ENCODE measurements around the gene ZIC1.

The ZIC1 gene

DNA sequence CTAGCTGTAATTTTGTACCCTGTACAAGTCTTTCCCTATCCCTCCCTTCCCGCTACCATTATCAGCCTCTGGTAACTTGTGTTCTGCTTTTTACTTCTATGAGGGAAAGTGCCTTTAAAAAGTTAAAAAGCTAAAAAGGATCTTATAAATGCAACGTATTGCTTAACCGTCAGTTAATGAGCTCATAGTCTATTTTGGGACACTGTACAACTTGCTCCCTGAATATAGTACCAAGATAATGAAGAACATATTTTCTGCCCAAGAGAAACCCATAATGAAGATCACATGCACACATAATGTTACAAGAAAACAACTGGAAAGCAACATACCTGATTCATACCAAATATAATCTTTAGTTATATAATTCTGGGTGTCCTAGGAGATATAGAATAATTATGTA lies 22.6 kb downstream of the ZIC1 start:
- peak; percentile 59 for DNase-seq (ENCODE audit: low read depth)
- no peak for TF ChIP-seq CTCF (IDR thresholded peaks at IDR 0.05; ENCODE audit: control insufficient read depth, insufficient read depth, low read depth, low read length, missing control alignments)
- H3K4me3 ChIP-seq (ENCODE audit: control insufficient read depth, low read depth, low read length), result no peak overlapping the region

- TF ChIP-seq CTCF (IDR thresholded peaks at IDR 0.05; ENCODE audit: control insufficient read depth, insufficient read depth, low read depth, low read length, missing control alignments), result no peak
- H3K4me3 ChIP-seq (ENCODE audit: control insufficient read depth, low read depth, low read length), result no peak overlapping the region
- DNase-seq (ENCODE audit: low read depth), result no peak
These were observed 38.1 kb downstream of the ZIC1 start for GRCh38 chr3:147447224-147447623.

GRCh38 chr3:147449669-147450068 lies 40.5 kb downstream of the ZIC1 start:
- H3K4me3 ChIP-seq (ENCODE audit: control insufficient read depth, low read depth, low read length), result no peak overlapping the region
- TF ChIP-seq CTCF (IDR thresholded peaks at IDR 0.05; ENCODE audit: control insufficient read depth, insufficient read depth, low read depth, low read length, missing control alignments), result no peak
- no peak for DNase-seq (ENCODE audit: low read depth)

DNA sequence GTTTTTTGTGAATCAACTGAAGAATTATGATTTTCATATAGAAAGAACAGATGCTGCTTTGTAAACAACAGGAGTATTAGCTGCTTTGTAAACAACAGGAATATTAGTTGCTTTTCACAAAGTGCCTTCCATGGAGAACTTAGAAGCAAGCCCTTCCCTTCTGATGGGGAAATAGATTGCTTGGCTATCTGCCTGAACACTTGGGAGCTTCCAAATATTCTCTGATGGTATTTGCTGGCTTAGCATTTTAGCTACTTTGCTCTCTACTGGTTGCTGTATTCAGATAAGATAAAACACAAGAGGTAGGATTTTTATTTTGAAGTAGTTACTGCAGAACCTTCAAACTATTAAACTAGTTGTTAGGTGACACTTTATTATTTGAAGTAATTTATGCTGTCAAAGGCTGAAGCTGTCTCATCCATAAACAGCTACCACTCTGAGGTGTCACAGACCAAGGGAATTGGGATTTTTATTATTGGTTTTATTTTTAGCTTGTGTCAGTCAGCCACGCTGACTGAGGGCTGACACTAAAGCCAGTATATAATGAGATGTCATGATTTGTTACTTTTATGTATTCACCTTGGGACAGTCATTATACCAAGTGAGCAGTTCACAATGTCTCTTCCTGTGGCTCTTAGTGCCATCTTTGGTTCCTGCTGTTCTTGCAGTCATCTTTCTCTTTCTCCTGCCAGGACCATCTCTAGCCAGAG lies 50.0 kb downstream of the ZIC1 start:
- DNase-seq (ENCODE audit: low read depth), result no peak
- H3K4me3 ChIP-seq (ENCODE audit: control insufficient read depth, low read depth, low read length), result no peak overlapping the region
- TF ChIP-seq CTCF (IDR thresholded peaks at IDR 0.05; ENCODE audit: control insufficient read depth, insufficient read depth, low read depth, low read length, missing control alignments), result no peak

DNA sequence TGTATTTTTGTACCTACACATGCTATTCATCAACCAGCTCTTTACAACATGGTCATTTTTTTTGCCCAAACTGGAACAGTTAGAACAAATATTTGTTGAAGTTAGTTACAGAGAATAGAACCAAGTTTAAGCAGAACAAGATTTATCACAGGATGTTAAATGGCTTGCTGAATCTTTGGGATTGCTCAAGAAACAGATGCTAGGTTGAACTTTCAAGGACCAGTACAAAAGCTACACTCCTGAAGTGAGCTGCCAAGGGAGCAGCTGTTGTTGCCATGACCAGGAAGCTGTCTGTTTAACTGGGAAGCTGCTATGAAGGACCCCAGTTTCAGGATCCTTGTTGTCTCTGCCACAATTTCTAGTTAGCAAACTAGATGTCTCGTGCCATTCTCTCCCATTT lies 53.7 kb downstream of the ZIC1 start:
- no peak for TF ChIP-seq CTCF (IDR thresholded peaks at IDR 0.05; ENCODE audit: control insufficient read depth, insufficient read depth, low read depth, low read length, missing control alignments)
- DNase-seq (ENCODE audit: low read depth), result no peak

More for the DNA sequence above, 53.7 kb downstream of the ZIC1 start:
- H3K4me3 ChIP-seq (ENCODE audit: control insufficient read depth, low read depth, low read length), result no peak overlapping the region

All from AG09309 (cell line).